K562 (cell line): ENCODE results near the gene MAPK13. TPM values are rescaled to one million over a fixed set of nuclear protein-coding genes. Genes with fewer than 3 reads are reported as not detected.
A peak's percentile ranks its signal among the peaks of the same experiment; 100 is the strongest.

ENCODE experiments used
- ATAC-seq: fragments of 200-7000 bp; cut with Tn5 transposase; 3 replicates; pipeline ENCODE4 v1.9.1; 2020; ENCODE audit warnings: moderate library complexity
- BruUV-seq: library from RNA; stranded (reverse); fragments of 400-500 nt; replicated peaks from 2 replicates; lab custom pipeline; 2021; lab: Mats Ljungman, UMichigan
- CTCF ChIA-PET: fragments of 300-600 bp; formaldehyde crosslinking; extraction: SDS; loops from one replicate; lab custom pipeline; 2021; ENCODE audit warnings: low intra/inter-chr PET ratio; lab: Yijun Ruan, JAX
- POLR2A ChIA-PET: fragments of 300-600, 350-650 bp; sonication (Branson Sonifier 250); formaldehyde crosslinking; extraction: SDS; loops from one replicate; lab custom pipeline; 2021; ENCODE audit warnings: antibody characterized with exemption, inconsistent platforms; lab: Yijun Ruan, JAX
- DNase-seq, 4 experiments: peaks; one replicate each; pipeline versions ENCODE4 v3.0.0 to v3.0.0-alpha.2; 2011 to 2018; ENCODE audit warnings: low spot score in 3 of 4, mixed read lengths in 3 of 4; ENCODE audit errors: extremely low read depth in 1 of 4
- FAIRE-seq: peaks from 2 replicates; lab custom pipeline; 2011; peaks lifted over from hg19 to GRCh38; lab: Jason Lieb, UNC
- H2AFZ ChIP-seq: 2 replicates; pipeline ENCODE4 v1.6.0; 2011; ENCODE audit warnings: low read depth, low read length, control low read depth, inconsistent platforms
- H3K27ac ChIP-seq: fragments of 200-600 bp; 3 replicates; pipeline ENCODE4 v1.8.0; 2011; ENCODE audit warnings: low read depth, mild to moderate bottlenecking, control low read depth, inconsistent platforms, low read length, moderate library complexity, mixed read lengths; ENCODE audit errors: extremely low read depth
- H3K27me3 ChIP-seq, 2 experiments: fragments of 300-600 bp in 1 of 2; 2 replicates in 1 of 2; 3 replicates in 1 of 2; pipeline versions ENCODE4 v1.6.0 to v1.8.0; 2011; ENCODE audit warnings: inconsistent platforms in 2 of 2, low read length in 2 of 2, mild to moderate bottlenecking in 1 of 2, mixed read lengths in 1 of 2, moderate library complexity in 1 of 2; ENCODE audit not compliant: control insufficient read depth in 2 of 2, insufficient read depth in 2 of 2
- H3K36me3 ChIP-seq: fragments of 300-600 bp; 3 replicates; pipeline ENCODE4 v1.8.0; 2011; ENCODE audit warnings: mild to moderate bottlenecking, low read length, inconsistent platforms; ENCODE audit not compliant: control insufficient read depth, insufficient read depth
- H3K4me1 ChIP-seq, 2 experiments: fragments of 200-600 bp in 1 of 2; replicated peaks in 1 of 2; 2 replicates in 1 of 2; 3 replicates in 1 of 2; pipeline versions ENCODE4 v1.5.1 to v1.8.0; 2011; ENCODE audit warnings: inconsistent platforms in 2 of 2, low read length in 2 of 2, mild to moderate bottlenecking in 1 of 2, mixed read lengths in 1 of 2, moderate library complexity in 1 of 2; ENCODE audit not compliant: control insufficient read depth in 2 of 2, insufficient read depth in 2 of 2
- H3K4me2 ChIP-seq: 2 replicates; pipeline ENCODE4 v1.6.1; 2011; ENCODE audit warnings: low read length, control low read depth, inconsistent platforms, mixed read lengths; ENCODE audit not compliant: insufficient read depth
- H3K4me3 ChIP-seq: fragments of 200-600 bp; sonication (generic), shearing (Covaris generic); 2 replicates; pipeline ENCODE4 v1.5.1; 2016; ENCODE audit warnings: control low read depth, inconsistent platforms
- H3K79me2 ChIP-seq: fragments of 200-600 bp; 3 replicates; pipeline ENCODE4 v1.8.0; 2011; ENCODE audit warnings: low read length, inconsistent platforms; ENCODE audit not compliant: control insufficient read depth, insufficient read depth
- H3K9ac ChIP-seq, 2 experiments: 2 replicates each; pipeline versions ENCODE4 v1.6.0 to v1.6.1; 2011; ENCODE audit warnings: low read depth in 2 of 2, low read length in 2 of 2, control low read depth in 1 of 2, inconsistent platforms in 1 of 2, mild to moderate bottlenecking in 1 of 2, mixed read lengths in 1 of 2; ENCODE audit not compliant: insufficient read depth in 1 of 2
- H3K9me1 ChIP-seq: one replicate; pipeline ENCODE4 v1.6.0; 2011; ENCODE audit warnings: inconsistent platforms, mild to moderate bottlenecking, low read length, moderate library complexity; ENCODE audit not compliant: control insufficient read depth, insufficient read depth
- H3K9me3 ChIP-seq: replicated peaks from 2 replicates; pipeline ENCODE4 v1.5.1; 2011; ENCODE audit warnings: low read depth, low read length, inconsistent platforms; ENCODE audit not compliant: control insufficient read depth, insufficient read depth
- H4K20me1 ChIP-seq: replicated peaks from 2 replicates; pipeline ENCODE4 v1.6.1; 2011; ENCODE audit warnings: low read length, inconsistent platforms, mixed read lengths; ENCODE audit not compliant: control insufficient read depth, insufficient read depth
- ARHGAP35 ChIP-seq: fragments of 450-650 bp; IDR thresholded peaks from 2 replicates; pipeline ENCODE4 v1.6.1; 2018; ENCODE audit not compliant: partially characterized antibody
- ARID4B ChIP-seq: sonication (generic); formaldehyde crosslinking; IDR thresholded peaks from 2 replicates; pipeline ENCODE4 v1.8.0; 2022; ENCODE audit warnings: mild to moderate bottlenecking, missing genetic modification reagents
- C11orf30 ChIP-seq: fragments of 450-650 bp; IDR thresholded peaks from 2 replicates; pipeline ENCODE4 v1.6.1; 2016; ENCODE audit warnings: low read depth, mild to moderate bottlenecking
- CBFA2T3 ChIP-seq: fragments of 450-650 bp; IDR thresholded peaks from 2 replicates; pipeline ENCODE4 v1.6.1; 2017
- CTBP1 ChIP-seq: fragments of 450-650 bp; IDR thresholded peaks from 2 replicates; pipeline ENCODE4 v1.6.1; 2016; ENCODE audit warnings: borderline replicate concordance
- E2F6 ChIP-seq, 2 experiments: IDR thresholded peaks; 2 replicates each; pipeline ENCODE4 v1.6.1; 2011; ENCODE audit warnings: borderline replicate concordance in 1 of 2, control low read depth in 1 of 2, low read depth in 1 of 2, low read length in 1 of 2, mild to moderate bottlenecking in 1 of 2, mixed read lengths in 1 of 2, moderate library complexity in 1 of 2; ENCODE audit not compliant: insufficient read depth in 1 of 2, insufficient read length in 1 of 2, poor library complexity in 1 of 2, severe bottlenecking in 1 of 2; ENCODE audit errors: extremely low read depth in 1 of 2
- ETS2 ChIP-seq: IDR thresholded peaks from 2 replicates; pipeline ENCODE4 v1.6.1; 2016; ENCODE audit warnings: borderline replicate concordance, missing genetic modification characterization, mild to moderate bottlenecking, moderate library complexity, missing compliant biosample characterization; ENCODE audit not compliant: poor library complexity, severe bottlenecking
- FOXK2 ChIP-seq, 2 experiments: fragments of 450-650 bp; IDR thresholded peaks in 1 of 2; conservative IDR thresholded peaks in 1 of 2; 2 replicates each; pipeline ENCODE4 v1.6.1; 2016; ENCODE audit warnings: low read depth in 2 of 2, mild to moderate bottlenecking in 1 of 2
- HDAC1 ChIP-seq, 2 experiments: fragments of 450-650 bp; IDR thresholded peaks; 2 replicates each; pipeline ENCODE4 v1.6.1; 2016 to 2017; ENCODE audit warnings: inconsistent platforms in 1 of 2, mild to moderate bottlenecking in 1 of 2, moderate library complexity in 1 of 2
- HDAC6 ChIP-seq: IDR thresholded peaks from 2 replicates; pipeline ENCODE4 v1.6.1; 2012; ENCODE audit warnings: low read depth, mild to moderate bottlenecking, control low read depth, inconsistent platforms, low read length, moderate library complexity
- NCOR1 ChIP-seq: fragments of 450-650 bp; IDR thresholded peaks from 2 replicates; pipeline ENCODE4 v1.6.1; 2016; ENCODE audit warnings: mild to moderate bottlenecking, moderate library complexity
- NR1H2 ChIP-seq: sonication (generic); formaldehyde crosslinking; IDR thresholded peaks from 2 replicates; pipeline ENCODE4 v1.4.0; 2020; ENCODE audit warnings: mild to moderate bottlenecking, missing genetic modification reagents
- POLR2G ChIP-seq: fragments of 200-400 bp; formaldehyde crosslinking; IDR thresholded peaks from 2 replicates; pipeline ENCODE4 v1.6.1; 2017; ENCODE audit warnings: low read depth, mild to moderate bottlenecking, antibody characterized with exemption, low read length, moderate library complexity
- XRCC3 ChIP-seq: fragments of 450-650 bp; IDR thresholded peaks from 2 replicates; pipeline ENCODE4 v1.6.1; 2017; ENCODE audit warnings: mild to moderate bottlenecking, moderate library complexity
- ZBTB7A ChIP-seq: IDR thresholded peaks from 2 replicates; pipeline ENCODE4 v1.6.1; 2011; ENCODE audit warnings: low read depth, mild to moderate bottlenecking, low read length, moderate library complexity, borderline replicate concordance; ENCODE audit not compliant: control insufficient read depth
- ZEB2 ChIP-seq: fragments of 450-650 bp; IDR thresholded peaks from 2 replicates; pipeline ENCODE4 v1.6.1; 2016
- WGBS: fragments of 100-300 bp; shearing (Covaris generic); methylation state at CpG from one replicate; pipeline ENCODE4 v1.1.6; 2016; ENCODE audit warnings: low coverage, mixed read lengths; ENCODE audit not compliant: insufficient coverage; ENCODE audit errors: missing lambda C conversion rate; 5-methylcytosine and 5-hydroxymethylcytosine counted together
- in situ Hi-C: fragments of 300-500 bp; cut with MboI; formaldehyde crosslinking; loops from 4 replicates; pipeline ENCODE4 v1.15.0; 2018; ENCODE audit warnings: inconsistent platforms, mixed read lengths
- intact Hi-C: fragments of 100-400 bp; cut with micrococcal nuclease; formaldehyde crosslinking; loops from 2 replicates; pipeline ENCODE4 v1.14.2; 2022
- polyA plus RNA-seq, 8 experiments: library from polyadenylated mRNA; depleted of rRNA in 4 of 8; stranded (reverse) in 5 of 8; unstranded in 3 of 8; fragments of >200 nt; fragmentation: Nextera tagmentation in 2 of 8; fragmentation: Illumina TruSeq in 1 of 8; extraction: Ambion mirVana in 2 of 8; extraction: Trizol in 1 of 8; gene quantifications; 2 replicates each; pipeline versions ENCODE4 v1.2.1 to v1.2.3, GENCODE V29; 2011 to 2014; ENCODE audit warnings: inconsistent platforms in 1 of 8, missing spikeins in 1 of 8
- total RNA-seq, 7 experiments: library from RNA; depleted of rRNA in 6 of 7; stranded (reverse); fragments of >200 nt in 6 of 7; fragmentation: Illumina TruSeq in 2 of 7; extraction: Trizol in 2 of 7; gene quantifications; 2 replicates each; pipeline versions ENCODE4 v1.2.1 to v1.2.3, GENCODE V29; 2011 to 2021; ENCODE audit warnings: low replicate concordance in 1 of 7

MAPK13 gene
- total and polyA plus RNA-seq, 9 of the 15 experiments (the other 6 are each of a cell fraction or from before 2014, with no cell fraction given) = 0.03 to 2.3 (median 0.48) TPM; not detected in 1

GRCh38 chr6:36095497-36096391 is 34.6 kb upstream of the MAPK13 start:
- H3K79me2 ChIP-seq = no peaks in the 10 kb centered on the region
- BruUV-seq = no TSS peak
- H3K9me3 ChIP-seq = no peaks in the 10 kb centered on the region
- H3K4me1 ChIP-seq = peaks cover 9 to 33% of the 10 kb centered on the region in 2 experiments
- no peak overlapping the region for H3K4me2 ChIP-seq
- POLR2A ChIA-PET = interaction anchor here (0.6 to 1.2 kb wide), 3 partner anchors 20 to 68 kb away, joined by 3 read pairs; partner anchors contain the start of gene MAPK14
- 0 out of 2 replicates have a peak overlapping the region, but pooled peaks have one; percentile 67 for H2AFZ ChIP-seq
- no peaks in the 10 kb centered on the region for H4K20me1 ChIP-seq
- no peak overlapping the region for H3K27ac ChIP-seq
- ATAC-seq = peak; percentile 7
- FAIRE-seq = no peak
- H3K9ac ChIP-seq = no peak overlapping the region
- intact Hi-C loops (loop anchor here (1.0 to 10.0 kb wide), 4 partner anchors 68 to 571 kb away; partner anchors contain the start of genes ARMC12 and MAPK14), in situ Hi-C loops (loop anchor here (5.0 kb wide), 1 partner anchor 68 kb away; the partner anchor contains the start of gene MAPK14)
- no peak overlapping the region for H3K4me3 ChIP-seq
- peaks cover 6% of the 10 kb centered on the region for H3K9me1 ChIP-seq
- peaks cover 31% of the 10 kb centered on the region for H3K36me3 ChIP-seq
- 70% methylated on average over 8 of the region's 8 CpGs for WGBS
- CTCF ChIA-PET = interaction anchor here (0.6 to 2.0 kb wide), 4 partner anchors 69 to 659 kb away, joined by 3 to 18 read pairs (median 4); partner anchors contain the start of genes BRPF3 and MAPK14
- no peaks in the 10 kb centered on the region for H3K27me3 ChIP-seq
- no peak for DNase-seq
- TF ChIP-seq NCOR1 (no peak), ZBTB7A (no peak), HDAC6 (no peak), ETS2 (no peak), NR1H2 (no peak), C11orf30 (no peak), E2F6 (IDR thresholded peaks at IDR 0.05; ENCODE audit: borderline replicate concordance in 1 of 2, extremely low read depth in 1 of 2, insufficient read depth in 1 of 2, insufficient read length in 1 of 2, low read depth in 1 of 2, low read length in 1 of 2, poor library complexity in 1 of 2, severe bottlenecking in 1 of 2) (peak in 1 of 2 experiments; percentile 1), POLR2G (no peak), ARID4B (CRISPR knock-in tag) (no peak), CTBP1 (peak; percentile 10; the same call in 1 of the 2 replicates), CBFA2T3 (no peak), ZEB2 (no peak), ARHGAP35 (no peak), XRCC3 (no peak), FOXK2 (conservative IDR thresholded peaks at IDR 0.05 in 1 of 2, IDR thresholded peaks at IDR 0.05 in 1 of 2; ENCODE audit: low read depth in 2 of 2) (no peak), HDAC1 (IDR thresholded peaks at IDR 0.05) (no peak)
